Measurements from ENCODE around the gene TGM3. TPM values are rescaled to one million over a fixed set of nuclear protein-coding genes. Genes with fewer than 3 reads are reported as not detected.

TGM3 gene
- total RNA-seq, 1 experiment from 2014 or later: 0.11 TPM

DNA sequence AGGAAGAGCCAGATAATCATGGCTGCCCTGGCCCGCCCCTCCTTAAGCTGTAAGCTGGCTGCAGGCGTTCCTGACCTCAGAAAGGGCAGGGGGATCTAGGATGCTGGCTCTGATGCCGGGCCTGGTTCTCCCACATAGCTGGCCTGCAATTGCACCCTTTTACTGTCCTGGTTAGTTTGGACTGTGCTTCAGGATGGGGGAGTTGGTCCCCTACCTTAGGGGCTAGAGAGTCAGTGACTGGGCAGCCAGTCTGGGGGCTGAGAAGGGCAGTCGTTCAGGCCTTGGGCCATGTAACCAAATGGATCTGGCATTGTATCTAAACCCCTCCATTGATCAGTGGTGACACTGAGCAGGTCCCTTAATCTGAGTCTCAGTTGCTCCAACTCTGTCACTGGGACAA is 40.7 kb downstream of the TGM3 start:
- ChIA-PET POLR2A (no interaction called here), CTCF (interaction anchor here (1.0 kb wide), 1 partner anchor 129 kb away, joined by 3 read pairs; no protein-coding TSS in a partner anchor)
- H3K27me3 Mint-ChIP-seq (ENCODE audit: low read depth): no peaks in the 10 kb centered on the region
- no peaks in the 10 kb centered on the region for H3K4me1 Mint-ChIP-seq
- H3K27ac Mint-ChIP-seq: no peak overlapping the region
- DNase-seq (ENCODE audit: low spot score): no peak
- no peaks in the 10 kb centered on the region for H3K9me3 Mint-ChIP-seq
- no peak for ATAC-seq
- H3K4me3 Mint-ChIP-seq: no peak overlapping the region
- H3K36me3 Mint-ChIP-seq: no peaks in the 10 kb centered on the region
- TF ChIP-seq MYBL2 (CRISPR knock-in tag; IDR thresholded peaks at IDR 0.05): no peak
- TF ChIP-seq TEAD1 (CRISPR knock-in tag; IDR thresholded peaks at IDR 0.05): no peak

DNA sequence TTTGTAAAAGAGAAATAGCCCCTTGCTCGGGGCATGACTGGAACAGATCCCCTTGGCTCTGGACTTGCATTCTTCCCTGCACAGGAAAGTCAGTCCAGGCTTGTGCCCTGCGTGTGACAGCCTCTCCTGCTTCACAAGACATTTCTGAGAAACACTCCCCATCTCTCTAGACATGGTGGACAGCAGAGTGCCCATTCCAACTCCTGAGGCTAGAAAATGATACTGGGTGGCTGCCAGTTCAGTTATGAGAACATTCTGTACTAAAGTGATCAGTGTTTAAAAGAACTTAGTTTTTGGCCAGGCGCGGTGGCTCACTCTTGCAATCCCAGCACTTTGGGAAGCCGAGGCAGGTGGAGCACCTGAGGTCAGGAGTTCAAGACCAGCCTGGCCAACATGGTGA is 41.3 kb downstream of the TGM3 start:
- H3K9me3 Mint-ChIP-seq: no peaks in the 10 kb centered on the region
- H3K36me3 Mint-ChIP-seq: no peaks in the 10 kb centered on the region
- no peak overlapping the region for H3K4me3 Mint-ChIP-seq
- H3K27ac Mint-ChIP-seq: no peak overlapping the region
- ChIA-PET POLR2A (no interaction called here), CTCF (interaction anchor here (0.7 to 1.0 kb wide), 2 partner anchors 75 to 129 kb away, joined by 3 read pairs; no protein-coding TSS in a partner anchor)
- H3K4me1 Mint-ChIP-seq: no peaks in the 10 kb centered on the region
- ATAC-seq (no peak), DNase-seq (ENCODE audit: low spot score) (no peak)
- TF ChIP-seq ZNF416 (CRISPR knock-in tag; IDR thresholded peaks at IDR 0.05) (no peak), ZNF317 (CRISPR knock-in tag; IDR thresholded peaks at IDR 0.05; ENCODE audit: borderline replicate concordance, low read depth) (no peak), FOXK1 (CRISPR knock-in tag; IDR thresholded peaks at IDR 0.05) (no peak), TCF7 (CRISPR knock-in tag; IDR thresholded peaks at IDR 0.05; ENCODE audit: low read depth) (no peak)
- TF ChIP-seq, protein P1, sequence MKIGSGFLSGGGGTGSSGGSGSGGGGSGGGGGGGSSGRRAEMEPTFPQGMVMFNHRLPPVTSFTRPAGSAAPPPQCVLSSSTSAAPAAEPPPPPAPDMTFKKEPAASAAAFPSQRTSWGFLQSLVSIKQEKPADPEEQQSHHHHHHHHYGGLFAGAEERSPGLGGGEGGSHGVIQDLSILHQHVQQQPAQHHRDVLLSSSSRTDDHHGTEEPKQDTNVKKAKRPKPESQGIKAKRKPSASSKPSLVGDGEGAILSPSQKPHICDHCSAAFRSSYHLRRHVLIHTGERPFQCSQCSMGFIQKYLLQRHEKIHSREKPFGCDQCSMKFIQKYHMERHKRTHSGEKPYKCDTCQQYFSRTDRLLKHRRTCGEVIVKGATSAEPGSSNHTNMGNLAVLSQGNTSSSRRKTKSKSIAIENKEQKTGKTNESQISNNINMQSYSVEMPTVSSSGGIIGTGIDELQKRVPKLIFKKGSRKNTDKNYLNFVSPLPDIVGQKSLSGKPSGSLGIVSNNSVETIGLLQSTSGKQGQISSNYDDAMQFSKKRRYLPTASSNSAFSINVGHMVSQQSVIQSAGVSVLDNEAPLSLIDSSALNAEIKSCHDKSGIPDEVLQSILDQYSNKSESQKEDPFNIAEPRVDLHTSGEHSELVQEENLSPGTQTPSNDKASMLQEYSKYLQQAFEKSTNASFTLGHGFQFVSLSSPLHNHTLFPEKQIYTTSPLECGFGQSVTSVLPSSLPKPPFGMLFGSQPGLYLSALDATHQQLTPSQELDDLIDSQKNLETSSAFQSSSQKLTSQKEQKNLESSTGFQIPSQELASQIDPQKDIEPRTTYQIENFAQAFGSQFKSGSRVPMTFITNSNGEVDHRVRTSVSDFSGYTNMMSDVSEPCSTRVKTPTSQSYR (CRISPR knock-in tag; IDR thresholded peaks at IDR 0.05): no peak
- TF ChIP-seq, protein P2, sequence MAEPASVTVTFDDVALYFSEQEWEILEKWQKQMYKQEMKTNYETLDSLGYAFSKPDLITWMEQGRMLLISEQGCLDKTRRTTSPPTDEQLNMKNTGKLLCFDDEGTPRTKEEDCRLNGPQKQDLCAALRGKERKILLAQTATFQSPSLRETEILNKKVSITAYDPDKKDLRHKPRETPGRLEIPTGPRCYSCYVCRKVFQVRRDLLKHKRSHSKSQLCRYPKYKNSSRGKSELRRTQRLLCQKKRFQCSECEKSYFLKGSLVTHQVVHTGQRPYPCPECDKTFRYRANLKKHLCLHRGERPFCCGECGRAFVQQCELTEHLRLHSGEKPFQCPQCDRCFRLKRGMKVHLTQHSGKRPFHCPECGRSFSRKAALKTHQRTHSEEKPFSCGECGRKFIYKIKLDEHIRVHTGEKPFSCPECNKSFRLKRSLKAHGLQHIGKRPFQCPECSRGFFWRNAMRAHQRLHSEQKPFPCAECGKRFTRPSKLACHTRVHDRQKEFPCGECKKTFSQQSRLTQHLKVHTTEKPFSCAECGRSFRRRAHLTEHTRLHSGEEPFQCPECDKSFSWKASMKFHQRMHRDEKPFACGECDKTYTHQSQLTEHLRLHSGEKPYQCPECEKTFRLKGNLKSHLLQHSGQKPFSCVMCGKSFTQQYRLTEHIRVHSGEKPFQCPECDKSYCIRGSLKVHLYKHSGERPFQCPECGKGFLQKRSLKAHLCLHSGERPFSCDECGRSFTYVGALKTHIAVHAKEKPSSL (CRISPR knock-in tag; conservative IDR thresholded peaks at IDR 0.05): no peak
- no peaks in the 10 kb centered on the region for H3K27me3 Mint-ChIP-seq (ENCODE audit: low read depth)

DNA sequence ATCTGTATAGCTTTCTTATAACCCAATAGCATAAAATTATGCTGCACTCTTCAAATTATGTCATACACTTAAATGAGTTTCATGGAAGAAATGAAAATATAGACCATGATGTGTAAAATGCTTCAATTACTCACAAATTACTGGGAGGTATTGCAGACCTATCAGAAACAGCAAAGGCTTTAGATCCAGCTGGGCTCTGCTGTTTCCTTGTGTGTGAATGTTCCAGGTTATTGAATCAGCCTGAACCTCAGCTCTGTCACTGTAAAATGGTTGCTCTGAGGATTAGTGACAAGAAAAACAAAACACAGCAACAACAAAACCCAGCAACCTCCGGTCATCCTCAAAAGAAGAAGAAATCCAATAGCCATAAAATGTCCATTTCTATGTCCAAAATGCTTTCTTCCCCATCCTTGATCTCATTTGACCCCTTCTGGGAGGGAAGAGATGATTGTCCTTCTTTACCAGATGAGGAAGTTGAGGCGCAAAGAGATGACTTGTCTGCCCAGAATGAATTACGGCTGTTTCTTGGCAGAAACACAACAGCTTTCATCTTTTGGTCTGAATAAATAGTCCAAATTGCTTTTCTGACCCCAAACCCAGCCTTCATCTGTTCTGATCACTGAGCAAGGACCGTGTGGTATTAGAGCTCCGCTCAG is 42.7 kb downstream of the TGM3 start:
- no peak for ATAC-seq
- POLR2A ChIA-PET: interaction anchor here (0.6 kb wide), 1 partner anchor 384 kb away, joined by 4 read pairs; no protein-coding TSS in a partner anchor
- TF ChIP-seq SP1 (CRISPR knock-in tag; conservative IDR thresholded peaks at IDR 0.05) (no peak), EMX1 (CRISPR knock-in tag; IDR thresholded peaks at IDR 0.05) (no peak)
- no peak for DNase-seq (ENCODE audit: low spot score)
- Mint-ChIP-seq H3K27ac (no peak overlapping the region), H3K4me1 (no peaks in the 10 kb centered on the region), H3K36me3 (no peaks in the 10 kb centered on the region), H3K9me3 (no peaks in the 10 kb centered on the region), H3K4me3 (no peak overlapping the region), H3K27me3 (ENCODE audit: low read depth) (no peaks in the 10 kb centered on the region)
- CTCF ChIA-PET: interaction anchor here (3.8 kb wide), 1 partner anchor 131 kb away, joined by 35 read pairs; no protein-coding TSS in a partner anchor

DNA sequence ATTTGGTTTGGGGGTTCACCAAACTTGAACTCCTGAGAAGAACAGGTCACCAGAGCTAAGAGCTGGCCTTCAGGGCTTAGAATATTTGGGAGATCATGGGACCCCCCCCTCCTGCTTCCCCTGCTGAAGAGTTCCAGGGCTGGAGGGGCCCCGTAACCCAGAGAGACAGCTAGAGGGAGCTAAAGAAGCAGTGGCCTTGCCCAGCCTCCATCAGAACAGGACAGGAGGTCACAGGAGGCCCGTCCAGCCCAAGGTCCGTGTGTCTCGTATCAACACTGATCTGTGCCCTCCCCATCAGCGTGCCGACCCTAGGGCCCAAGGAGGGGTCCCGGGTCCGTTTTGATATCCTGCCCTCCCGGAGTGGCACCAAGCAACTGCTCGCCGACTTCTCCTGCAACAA is 44.3 kb downstream of the TGM3 start:
- Mint-ChIP-seq H3K27me3 (ENCODE audit: low read depth) (no peaks in the 10 kb centered on the region), H3K4me1 (no peaks in the 10 kb centered on the region), H3K4me3 (no peak overlapping the region), H3K9me3 (no peaks in the 10 kb centered on the region), H3K27ac (no peak overlapping the region), H3K36me3 (no peaks in the 10 kb centered on the region)
- CTCF ChIA-PET: interaction anchor here (0.6 to 3.8 kb wide), 17 partner anchors 8 to 239 kb away, joined by 3 to 35 read pairs (median 4); partner anchors contain the start of gene STK35
- TF ChIP-seq FOXK1 (CRISPR knock-in tag; IDR thresholded peaks at IDR 0.05) (no peak), MXD4 (CRISPR knock-in tag; IDR thresholded peaks at IDR 0.05; ENCODE audit: borderline replicate concordance) (no peak), ELF4 (CRISPR knock-in tag; IDR thresholded peaks at IDR 0.05; ENCODE audit: low read depth) (no peak), FOXJ3 (CRISPR knock-in tag; IDR thresholded peaks at IDR 0.05; ENCODE audit: borderline replicate concordance) (no peak), ZNF138 (CRISPR knock-in tag; conservative IDR thresholded peaks at IDR 0.05) (no peak)
- TF ChIP-seq, protein P3, sequence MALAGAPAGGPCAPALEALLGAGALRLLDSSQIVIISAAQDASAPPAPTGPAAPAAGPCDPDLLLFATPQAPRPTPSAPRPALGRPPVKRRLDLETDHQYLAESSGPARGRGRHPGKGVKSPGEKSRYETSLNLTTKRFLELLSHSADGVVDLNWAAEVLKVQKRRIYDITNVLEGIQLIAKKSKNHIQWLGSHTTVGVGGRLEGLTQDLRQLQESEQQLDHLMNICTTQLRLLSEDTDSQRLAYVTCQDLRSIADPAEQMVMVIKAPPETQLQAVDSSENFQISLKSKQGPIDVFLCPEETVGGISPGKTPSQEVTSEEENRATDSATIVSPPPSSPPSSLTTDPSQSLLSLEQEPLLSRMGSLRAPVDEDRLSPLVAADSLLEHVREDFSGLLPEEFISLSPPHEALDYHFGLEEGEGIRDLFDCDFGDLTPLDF (CRISPR knock-in tag; IDR thresholded peaks at IDR 0.05): no peak
- TF ChIP-seq, protein P4, sequence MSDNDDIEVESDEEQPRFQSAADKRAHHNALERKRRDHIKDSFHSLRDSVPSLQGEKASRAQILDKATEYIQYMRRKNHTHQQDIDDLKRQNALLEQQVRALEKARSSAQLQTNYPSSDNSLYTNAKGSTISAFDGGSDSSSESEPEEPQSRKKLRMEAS (CRISPR knock-in tag; IDR thresholded peaks at IDR 0.05): no peak
- TF ChIP-seq, protein P5, sequence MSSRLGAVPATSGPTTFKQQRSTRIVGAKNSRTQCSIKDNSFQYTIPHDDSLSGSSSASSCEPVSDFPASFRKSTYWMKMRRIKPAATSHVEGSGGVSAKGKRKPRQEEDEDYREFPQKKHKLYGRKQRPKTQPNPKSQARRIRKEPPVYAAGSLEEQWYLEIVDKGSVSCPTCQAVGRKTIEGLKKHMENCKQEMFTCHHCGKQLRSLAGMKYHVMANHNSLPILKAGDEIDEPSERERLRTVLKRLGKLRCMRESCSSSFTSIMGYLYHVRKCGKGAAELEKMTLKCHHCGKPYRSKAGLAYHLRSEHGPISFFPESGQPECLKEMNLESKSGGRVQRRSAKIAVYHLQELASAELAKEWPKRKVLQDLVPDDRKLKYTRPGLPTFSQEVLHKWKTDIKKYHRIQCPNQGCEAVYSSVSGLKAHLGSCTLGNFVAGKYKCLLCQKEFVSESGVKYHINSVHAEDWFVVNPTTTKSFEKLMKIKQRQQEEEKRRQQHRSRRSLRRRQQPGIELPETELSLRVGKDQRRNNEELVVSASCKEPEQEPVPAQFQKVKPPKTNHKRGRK (CRISPR knock-in tag; IDR thresholded peaks at IDR 0.05; ENCODE audit: borderline replicate concordance): no peak
- TF ChIP-seq, protein P6, sequence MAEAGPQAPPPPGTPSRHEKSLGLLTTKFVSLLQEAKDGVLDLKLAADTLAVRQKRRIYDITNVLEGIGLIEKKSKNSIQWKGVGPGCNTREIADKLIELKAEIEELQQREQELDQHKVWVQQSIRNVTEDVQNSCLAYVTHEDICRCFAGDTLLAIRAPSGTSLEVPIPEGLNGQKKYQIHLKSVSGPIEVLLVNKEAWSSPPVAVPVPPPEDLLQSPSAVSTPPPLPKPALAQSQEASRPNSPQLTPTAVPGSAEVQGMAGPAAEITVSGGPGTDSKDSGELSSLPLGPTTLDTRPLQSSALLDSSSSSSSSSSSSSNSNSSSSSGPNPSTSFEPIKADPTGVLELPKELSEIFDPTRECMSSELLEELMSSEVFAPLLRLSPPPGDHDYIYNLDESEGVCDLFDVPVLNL (CRISPR knock-in tag; IDR thresholded peaks at IDR 0.05; ENCODE audit: borderline replicate concordance, low read depth): no peak
- POLR2A ChIA-PET: interaction anchor here (1.1 kb wide), 1 partner anchor 133 kb away, joined by 4 read pairs; no protein-coding TSS in a partner anchor
- DNase-seq (ENCODE audit: low spot score) (no peak), ATAC-seq (no peak; the same call in none of the 2 replicates)
